H1 (cell line): Measurements from ENCODE around the gene STK39. TPM values are rescaled to one million over a fixed set of nuclear protein-coding genes. Genes with fewer than 3 reads are reported as not detected.

Experiments
- CTCF ChIA-PET: fragments of 300-600 bp; sonication (Branson Sonifier 250); formaldehyde crosslinking; loops from one replicate; lab custom pipeline; 2021; ENCODE audit not compliant: partially characterized antibody; lab: Charles Lee
- POLR2A ChIA-PET: fragments of 300-600 bp; sonication (Branson Sonifier 250); formaldehyde crosslinking; loops from one replicate; lab custom pipeline; 2021; ENCODE audit warnings: inconsistent platforms; ENCODE audit not compliant: partially characterized antibody; lab: Charles Lee
- DNase-seq, 2 experiments: peaks; one replicate each; pipeline versions ENCODE4 v3.0.0 to v3.0.0-alpha.2; 2010 to 2022; ENCODE audit warnings: low spot score in 2 of 2, low read depth in 1 of 2, mixed read lengths in 1 of 2
- FAIRE-seq: peaks from 2 replicates; lab custom pipeline; 2011; peaks lifted over from hg19 to GRCh38; lab: Jason Lieb, UNC
- H2AFZ ChIP-seq: 2 replicates; pipeline ENCODE4 v1.8.1; 2012; ENCODE audit warnings: low read length, inconsistent platforms
- H2AK5ac ChIP-seq: 2 replicates; pipeline ENCODE4 v1.6.1; 2013; ENCODE audit warnings: low read depth, low read length
- H2BK120ac ChIP-seq: replicated peaks from 2 replicates; pipeline ENCODE3; 2013; ENCODE audit warnings: low read depth, low read length, inconsistent platforms
- H2BK12ac ChIP-seq: 2 replicates; pipeline ENCODE4 v1.6.1; 2013; ENCODE audit warnings: low read depth, low read length
- H2BK15ac ChIP-seq: 2 replicates; pipeline ENCODE4 v1.6.1; 2013; ENCODE audit warnings: low read length
- H2BK20ac ChIP-seq: 2 replicates; pipeline ENCODE4 v1.6.1; 2013; ENCODE audit warnings: low read length
- H2BK5ac ChIP-seq: 2 replicates; pipeline ENCODE4 v1.6.1; 2013; ENCODE audit warnings: low read depth, low read length
- H3K14ac ChIP-seq: 2 replicates; pipeline ENCODE4 v1.6.1; 2013; ENCODE audit warnings: inconsistent platforms; ENCODE audit not compliant: insufficient read length
- H3K18ac ChIP-seq: 2 replicates; pipeline ENCODE4 v1.6.1; 2013; ENCODE audit warnings: low read length; ENCODE audit errors: extremely low read depth
- H3K23ac ChIP-seq: 2 replicates; pipeline ENCODE4 v1.6.1; 2013; ENCODE audit warnings: inconsistent platforms; ENCODE audit not compliant: insufficient read length
- H3K23me2 ChIP-seq: 2 replicates; pipeline ENCODE4 v1.6.1; 2013; ENCODE audit warnings: low read depth, low read length
- H3K27ac ChIP-seq: 2 replicates; pipeline ENCODE4 v1.6.1; 2011; ENCODE audit warnings: low read depth, low read length, inconsistent platforms
- H3K27me3 ChIP-seq, 4 experiments: replicated peaks in 1 of 4; 1 replicate in 1 of 4; 2 replicates in 3 of 4; pipeline versions ENCODE4 v1.6.1 to v1.8.1; 2011 to 2013; ENCODE audit warnings: low read length in 3 of 4, mild to moderate bottlenecking in 3 of 4, inconsistent platforms in 2 of 4, mixed read lengths in 2 of 4, moderate library complexity in 1 of 4; ENCODE audit not compliant: control insufficient read depth in 3 of 4, insufficient read depth in 3 of 4; ENCODE audit errors: extremely low read depth in 1 of 4
- H3K36me3 ChIP-seq, 4 experiments: 2 replicates each; pipeline versions ENCODE4 v1.6.1 to v1.8.1; 2011 to 2013; ENCODE audit warnings: mild to moderate bottlenecking in 4 of 4, low read length in 3 of 4, moderate library complexity in 2 of 4, control low read depth in 1 of 4, inconsistent platforms in 1 of 4; ENCODE audit not compliant: insufficient read depth in 4 of 4, control insufficient read depth in 2 of 4
- H3K4ac ChIP-seq: replicated peaks from 2 replicates; pipeline ENCODE3; 2013; ENCODE audit warnings: low read length, low read depth, mixed read lengths, inconsistent platforms; ENCODE audit not compliant: insufficient read length
- H3K4me1 ChIP-seq, 4 experiments: replicated peaks in 1 of 4; 1 replicate in 1 of 4; 2 replicates in 3 of 4; pipeline versions ENCODE4 v1.6.1 to v1.8.1; 2011 to 2013; ENCODE audit warnings: low read length in 3 of 4, inconsistent platforms in 2 of 4, mixed read lengths in 1 of 4; ENCODE audit not compliant: insufficient read depth in 4 of 4, control insufficient read depth in 3 of 4
- H3K4me2 ChIP-seq, 2 experiments: 2 replicates each; pipeline versions ENCODE4 v1.6.1 to v1.8.1; 2011 to 2013; ENCODE audit warnings: low read depth in 2 of 2, low read length in 2 of 2, control low read depth in 1 of 2, inconsistent platforms in 1 of 2, mild to moderate bottlenecking in 1 of 2; ENCODE audit not compliant: insufficient read depth in 1 of 2
- H3K4me3 ChIP-seq, 4 experiments: fragments of 200-600, 300-600 bp in 1 of 4; sonication (generic), shearing (Covaris generic), sonication (Bioruptor Twin) in 1 of 4; 2 replicates each; pipeline versions ENCODE4 v1.5.1 to v1.8.1; 2011 to 2016; ENCODE audit warnings: low read length in 4 of 4, low read depth in 3 of 4, control low read depth in 2 of 4, inconsistent platforms in 2 of 4, mild to moderate bottlenecking in 2 of 4, mixed read lengths in 1 of 4, moderate library complexity in 1 of 4; ENCODE audit not compliant: insufficient read depth in 2 of 4; ENCODE audit errors: extremely low read depth in 1 of 4
- H3K56ac ChIP-seq: replicated peaks from 2 replicates; pipeline ENCODE3; 2013; ENCODE audit warnings: low read depth, mild to moderate bottlenecking, mixed read lengths, low read length, inconsistent platforms; ENCODE audit not compliant: insufficient read length
- H3K79me1 ChIP-seq: 2 replicates; pipeline ENCODE4 v1.6.1; 2013; ENCODE audit warnings: low read depth, low read length, control low read depth
- H3K79me2 ChIP-seq, 2 experiments: 2 replicates each; pipeline versions ENCODE4 v1.6.1 to v1.8.1; 2012 to 2013; ENCODE audit warnings: low read length in 2 of 2, mild to moderate bottlenecking in 2 of 2, inconsistent platforms in 1 of 2; ENCODE audit not compliant: insufficient read depth in 2 of 2, control insufficient read depth in 1 of 2
- H3K9ac ChIP-seq, 4 experiments: replicated peaks in 1 of 4; 1 replicate in 1 of 4; 2 replicates in 3 of 4; pipeline versions ENCODE4 v1.6.1 to v1.8.1; 2011 to 2013; ENCODE audit warnings: low read depth in 3 of 4, low read length in 3 of 4, control low read depth in 2 of 4, mild to moderate bottlenecking in 2 of 4, moderate library complexity in 2 of 4, inconsistent platforms in 1 of 4; ENCODE audit errors: extremely low read depth in 1 of 4
- H3K9me3 ChIP-seq, 2 experiments: 2 replicates each; pipeline versions ENCODE4 v1.6.1 to v1.8.1; 2012 to 2013; ENCODE audit warnings: mild to moderate bottlenecking in 2 of 2, moderate library complexity in 2 of 2, control low read depth in 1 of 2, inconsistent platforms in 1 of 2, low read depth in 1 of 2, low read length in 1 of 2, mixed read lengths in 1 of 2; ENCODE audit not compliant: insufficient read depth in 2 of 2
- H4K20me1 ChIP-seq, 2 experiments: replicated peaks in 1 of 2; 2 replicates each; pipeline versions ENCODE3 to v1.8.1; 2011 to 2013; ENCODE audit warnings: inconsistent platforms in 2 of 2, low read length in 2 of 2, mild to moderate bottlenecking in 1 of 2; ENCODE audit not compliant: insufficient read depth in 2 of 2, control insufficient read depth in 1 of 2
- H4K5ac ChIP-seq: 2 replicates; pipeline ENCODE4 v1.6.1; 2013; ENCODE audit warnings: low read length, low read depth, mixed read lengths, inconsistent platforms; ENCODE audit not compliant: insufficient read length
- H4K8ac ChIP-seq: 2 replicates; pipeline ENCODE4 v1.8.0; 2013; ENCODE audit warnings: mild to moderate bottlenecking, moderate library complexity, low read length, inconsistent platforms; ENCODE audit not compliant: insufficient read depth; ENCODE audit errors: extremely low read depth
- H4K91ac ChIP-seq: replicated peaks from 2 replicates; pipeline ENCODE3; 2013; ENCODE audit warnings: low read length, mixed read lengths, inconsistent platforms; ENCODE audit not compliant: insufficient read length
- ATF2 ChIP-seq: IDR thresholded peaks from 2 replicates; pipeline ENCODE4 v1.6.1; 2012; ENCODE audit warnings: low read length, inconsistent platforms
- BACH1 ChIP-seq: IDR thresholded peaks from 2 replicates; pipeline ENCODE4 v1.6.1; 2012; ENCODE audit warnings: low read length, improper control_type of control experiment
- CEBPB ChIP-seq: IDR thresholded peaks from 2 replicates; pipeline ENCODE4 v1.6.1; 2012; ENCODE audit warnings: low read depth, low read length
- HDAC2 ChIP-seq, 2 experiments: fragments of 300-600 bp in 1 of 2; sonication (generic) in 1 of 2; IDR thresholded peaks; 2 replicates each; pipeline ENCODE4 v1.6.1; 2011 to 2012; ENCODE audit warnings: low read depth in 2 of 2, low read length in 2 of 2, mild to moderate bottlenecking in 2 of 2, moderate library complexity in 2 of 2, borderline replicate concordance in 1 of 2, inconsistent platforms in 1 of 2
- KDM5A ChIP-seq: fragments of 200-600 bp; IDR thresholded peaks from 2 replicates; pipeline ENCODE4 v1.7.1; 2012; ENCODE audit warnings: mild to moderate bottlenecking, low read length, inconsistent platforms, mixed read lengths
- SRF ChIP-seq: IDR thresholded peaks from 2 replicates; pipeline ENCODE4 v1.6.1; 2011; ENCODE audit warnings: mild to moderate bottlenecking, low read depth, low read length, moderate library complexity
- TAF7 ChIP-seq: optimal IDR thresholded peaks from 2 replicates; pipeline ENCODE3; 2011; ENCODE audit warnings: low read depth, mild to moderate bottlenecking, inconsistent platforms, low read length, moderate library complexity, borderline replicate concordance
- WGBS, 2 experiments: shearing (Covaris generic) in 1 of 2; methylation state at CpG; one replicate each; pipeline versions ENCODE4 v1.1.6 to v1.1.7; 2013 to 2015; ENCODE audit warnings: low lambda C conversion rate in 2 of 2, mixed read lengths in 2 of 2, inconsistent platforms in 1 of 2, low coverage in 1 of 2, missing lambda C conversion rate in 1 of 2; ENCODE audit not compliant: insufficient replicate concordance in 2 of 2, insufficient coverage in 1 of 2, insufficient read length in 1 of 2; ENCODE audit errors: extremely low coverage in 1 of 2, missing lambda C conversion rate in 1 of 2; 5-methylcytosine and 5-hydroxymethylcytosine counted together
- polyA plus RNA-seq, 7 experiments: library from polyadenylated mRNA; depleted of rRNA in 3 of 7; stranded (reverse) in 5 of 7; unstranded in 2 of 7; fragments of >200 nt in 5 of 7; fragments of 200-250 nt in 2 of 7; gene quantifications; 1 replicate in 5 of 7; 2 replicates in 1 of 7; 4 replicates in 1 of 7; pipeline versions ENCODE4 v1.2.1 to v1.2.3, GENCODE V29; 2011 to 2013; ENCODE audit warnings: missing spikeins in 2 of 7, mixed read lengths in 2 of 7
- total RNA-seq: library from RNA; stranded (reverse); fragmentation: NEBNext Ultra II Directional; extraction: Animal tissue kit (Norgen Biotek cat#: 25700); gene quantifications from 2 replicates; pipeline ENCODE4 v1.2.1, GENCODE V29; 2021

The STK39 gene
- total and polyA plus RNA-seq, 2 of the 8 experiments (the other 6 are each of a cell fraction or from before 2014, with no cell fraction given), result 13.7 to 23.8 TPM

- DNase-seq, result no peak
- H2AK5ac ChIP-seq, result no peak overlapping the region
- FAIRE-seq, result no peak
- no peak overlapping the region for H3K4me2 ChIP-seq
- H4K20me1 ChIP-seq, result no peaks in the 10 kb centered on the region
- H3K36me3 ChIP-seq, result no peaks in the 10 kb centered on the region
- no peak overlapping the region for H4K8ac ChIP-seq
- no peak overlapping the region for H2BK20ac ChIP-seq
- no peak overlapping the region for H3K23ac ChIP-seq
- ChIA-PET POLR2A (no interaction called here), CTCF (interaction anchor here (1.0 kb wide), 1 partner anchor 21 kb away, joined by 3 read pairs; no protein-coding TSS in a partner anchor)
- no peaks in the 10 kb centered on the region for H3K23me2 ChIP-seq
- H3K79me2 ChIP-seq, result no peaks in the 10 kb centered on the region
- no peak overlapping the region for H2BK12ac ChIP-seq
- H3K4me1 ChIP-seq, result no peaks in the 10 kb centered on the region
- no peak overlapping the region for H3K14ac ChIP-seq
- no peak overlapping the region for H4K5ac ChIP-seq
- TF ChIP-seq KDM5A (no peak), ATF2 (no peak), SRF (no peak), TAF7 (no peak), HDAC2 (IDR thresholded peaks at IDR 0.05; ENCODE audit: borderline replicate concordance in 1 of 2, low read depth in 2 of 2, low read length in 2 of 2) (no peak), BACH1 (no peak), CEBPB (no peak)
- H3K27me3 ChIP-seq, result no peaks in the 10 kb centered on the region
- H3K18ac ChIP-seq, result no peak overlapping the region
- no peak overlapping the region for H2BK120ac ChIP-seq
- H3K79me1 ChIP-seq, result no peaks in the 10 kb centered on the region
- no peak overlapping the region for H2BK5ac ChIP-seq
- no peak overlapping the region for H3K4ac ChIP-seq
- H3K4me3 ChIP-seq, result no peak overlapping the region
- H3K56ac ChIP-seq, result no peak overlapping the region
- no peak overlapping the region for H2BK15ac ChIP-seq
- H3K27ac ChIP-seq, result no peak overlapping the region
- no peak overlapping the region for H2AFZ ChIP-seq
- no peak overlapping the region for H4K91ac ChIP-seq
- no peaks in the 10 kb centered on the region for H3K9me3 ChIP-seq
- WGBS, 2 experiments, result 94% methylated on average over 5 of the region's 5 CpGs; no CpG with 5 or more reads in 1 of the 2 experiments
- no peak overlapping the region for H3K9ac ChIP-seq
These were observed 150.0 kb downstream of the STK39 start for GRCh38 chr2:168097431-168097830.
